Measurements from ENCODE around the gene FAM241B. TPM values are rescaled to one million over a fixed set of nuclear protein-coding genes. Genes with fewer than 3 reads are reported as not detected.

Gene FAM241B
- total and polyA plus RNA-seq, 10 donors: 0.77 to 3.2 (median 1.8) TPM

- WGBS, 5 donors: 71 to 98% (median 86%) methylated on average over 4 to 6 of the region's 6 CpGs
- no peak for TF ChIP-seq POLR2A (IDR thresholded peaks at IDR 0.05)
- no peak for TF ChIP-seq CTCF (IDR thresholded peaks at IDR 0.05 in 8 of 11, conservative IDR thresholded peaks at IDR 0.05 in 3 of 11)
- no peak for TF ChIP-seq POLR2AphosphoS5 (IDR thresholded peaks at IDR 0.05)
- Histone ChIP-seq H3K27me3 (replicated peaks in 1 of 7) (peaks cover 0 to 64% (median 3%) of the 10 kb centered on the region in 7 donors), H3K9me3 (no peaks in the 10 kb centered on the region), H3K4me3 (no peak overlapping the region), H3K36me3 (no peaks in the 10 kb centered on the region), H3K4me1 (peaks cover 0 to 9% (median 0%) of the 10 kb centered on the region in 6 donors), H3K27ac (no peak overlapping the region)
- peak; percentile 60 for DNase-seq
- intact Hi-C loops (cut with DNase I; ENCODE audit: low total_unique reads): no loop called here
Observed at GRCh38 chr10:69681436-69681835, 51.4 kb downstream of the FAM241B start.

GRCh38 chr10:69682955-69683474, 53.0 kb downstream of the FAM241B start:
- Histone ChIP-seq H3K27me3 (replicated peaks in 1 of 7) (peaks cover 0 to 55% (median 0%) of the 10 kb centered on the region in 7 donors), H3K27ac (no peak overlapping the region), H3K36me3 (no peaks in the 10 kb centered on the region), H3K9me3 (no peaks in the 10 kb centered on the region), H3K4me1 (peaks cover 0 to 9% (median 0%) of the 10 kb centered on the region in 6 donors), H3K4me3 (no peak overlapping the region)
- TF ChIP-seq POLR2A (IDR thresholded peaks at IDR 0.05) (no peak), POLR2AphosphoS5 (IDR thresholded peaks at IDR 0.05) (no peak), CTCF (IDR thresholded peaks at IDR 0.05 in 8 of 11, conservative IDR thresholded peaks at IDR 0.05 in 3 of 11) (no peak)
- DNase-seq: no peak
- intact Hi-C loops (cut with DNase I; ENCODE audit: low total_unique reads): no loop called here

Other genes with a start within 250 kb of the FAM241B start
- under 1 TPM in 3 of 7 donors, not detected in 4; 0.25 to 0.52 (median 0.34) TPM for gene TACR2, start 213.3 kb upstream of the FAM241B start, total RNA-seq
- under 1 TPM; 0.15 to 0.36 (median 0.26) TPM for gene TACR2, start 213.3 kb upstream of the FAM241B start, polyA plus RNA-seq
- gene TSPAN15, start 178.8 kb upstream of the FAM241B start, total RNA-seq: 10 to 100 TPM; 23.8 to 68.4 (median 50.0) TPM
- 10 to 100 TPM; 13.5 to 28.2 (median 14.5) TPM for gene TSPAN15, start 178.8 kb upstream of the FAM241B start, polyA plus RNA-seq
- gene NEUROG3, start 56.8 kb upstream of the FAM241B start, total RNA-seq: not detected
- gene NEUROG3, start 56.8 kb upstream of the FAM241B start, polyA plus RNA-seq: under 1 TPM in 2 of 3 donors, not detected in 1; 0.06 TPM
- 10 to 100 TPM in 3 of 7 donors, 1 to 10 TPM in 4; 4.5 to 16.1 (median 8.6) TPM for gene COL13A1, start 171.7 kb downstream of the FAM241B start, total RNA-seq
- gene COL13A1, start 171.7 kb downstream of the FAM241B start, polyA plus RNA-seq: 10 to 100 TPM in 2 of 3 donors, 1 to 10 TPM in 1; 4.1 to 13.7 (median 10.4) TPM

All from spleen (tissue), 11 donors.